ENCODE results near the gene METTL6.

GRCh38 chr3:15430624-15431023 lies 3.3 kb upstream of the METTL6 start:
- TF ChIP-seq CTCF (IDR thresholded peaks at IDR 0.05), result no peak
- no peak for TF ChIP-seq POLR2A (IDR thresholded peaks at IDR 0.05)
